ENCODE measurements around the gene PLCB4.
"Not testable (repeated sequence)": the region's sequence is repeated elsewhere in the genome, so short reads cannot be mapped to it uniquely, and the experiment has no call there.

Gene PLCB4

GRCh38 chr20:9152139-9152538 lies 83.3 kb downstream of the PLCB4 start:
- H3K36me3 ChIP-seq (ENCODE audit: control insufficient read depth, insufficient read depth, low read length); H3K27me3 ChIP-seq (ENCODE audit: control insufficient read depth, insufficient read depth, low read length); H3K27ac ChIP-seq (ENCODE audit: low read depth, low read length); H3K9ac ChIP-seq (ENCODE audit: low read length); H3K4me3 ChIP-seq (ENCODE audit: low read depth, low read length); H3K4me1 ChIP-seq (ENCODE audit: control insufficient read depth, insufficient read depth, low read length): not testable (repeated sequence)
- H3K9me3 ChIP-seq (ENCODE audit: control insufficient read depth, insufficient read depth, low read depth, low read length): peaks cover 12% of the 10 kb centered on the region

GRCh38 chr20:9154464-9155024 lies 85.7 kb downstream of the PLCB4 start:
- Histone ChIP-seq H3K9ac (ENCODE audit: low read length) (no peak overlapping the region), H3K9me3 (ENCODE audit: control insufficient read depth, insufficient read depth, low read depth, low read length) (peaks cover 12% of the 10 kb centered on the region), H3K4me3 (ENCODE audit: low read depth, low read length) (no peak overlapping the region), H3K4me1 (ENCODE audit: control insufficient read depth, insufficient read depth, low read length) (no peaks in the 10 kb centered on the region), H3K27ac (ENCODE audit: low read depth, low read length) (no peak overlapping the region), H3K27me3 (ENCODE audit: control insufficient read depth, insufficient read depth, low read length) (no peaks in the 10 kb centered on the region), H3K36me3 (ENCODE audit: control insufficient read depth, insufficient read depth, low read length) (no peaks in the 10 kb centered on the region)

- no peaks in the 10 kb centered on the region for H3K27me3 ChIP-seq (ENCODE audit: control insufficient read depth, insufficient read depth, low read length)
- H3K9me3 ChIP-seq (ENCODE audit: control insufficient read depth, insufficient read depth, low read depth, low read length): peaks cover 12% of the 10 kb centered on the region
- no peaks in the 10 kb centered on the region for H3K36me3 ChIP-seq (ENCODE audit: control insufficient read depth, insufficient read depth, low read length)
- peaks cover 12% of the 10 kb centered on the region for H3K4me1 ChIP-seq (ENCODE audit: control insufficient read depth, insufficient read depth, low read length)
- no peak overlapping the region for H3K4me3 ChIP-seq (ENCODE audit: low read depth, low read length)
- no peak overlapping the region for H3K27ac ChIP-seq (ENCODE audit: low read depth, low read length)
- no peak overlapping the region for H3K9ac ChIP-seq (ENCODE audit: low read length)
Observed at GRCh38 chr20:9156529-9157280, 87.8 kb downstream of the PLCB4 start.

- no peaks in the 10 kb centered on the region for H3K27me3 ChIP-seq (ENCODE audit: control insufficient read depth, insufficient read depth, low read length)
- H3K9me3 ChIP-seq (ENCODE audit: control insufficient read depth, insufficient read depth, low read depth, low read length): no peaks in the 10 kb centered on the region
- no peak overlapping the region for H3K4me3 ChIP-seq (ENCODE audit: low read depth, low read length)
- H3K9ac ChIP-seq (ENCODE audit: low read length): no peak overlapping the region
- H3K27ac ChIP-seq (ENCODE audit: low read depth, low read length): no peak overlapping the region
- H3K4me1 ChIP-seq (ENCODE audit: control insufficient read depth, insufficient read depth, low read length): peaks cover 12% of the 10 kb centered on the region
- H3K36me3 ChIP-seq (ENCODE audit: control insufficient read depth, insufficient read depth, low read length): no peaks in the 10 kb centered on the region
Observed at GRCh38 chr20:9160331-9160730, 91.4 kb downstream of the PLCB4 start.

GRCh38 chr20:9160757-9161156 lies 91.9 kb downstream of the PLCB4 start:
- Histone ChIP-seq H3K4me1 (ENCODE audit: control insufficient read depth, insufficient read depth, low read length) (peaks cover 12% of the 10 kb centered on the region), H3K9ac (ENCODE audit: low read length) (no peak overlapping the region), H3K27me3 (ENCODE audit: control insufficient read depth, insufficient read depth, low read length) (no peaks in the 10 kb centered on the region), H3K36me3 (ENCODE audit: control insufficient read depth, insufficient read depth, low read length) (no peaks in the 10 kb centered on the region), H3K9me3 (ENCODE audit: control insufficient read depth, insufficient read depth, low read depth, low read length) (no peaks in the 10 kb centered on the region), H3K4me3 (ENCODE audit: low read depth, low read length) (no peak overlapping the region), H3K27ac (ENCODE audit: low read depth, low read length) (no peak overlapping the region)

- Histone ChIP-seq H3K4me1 (ENCODE audit: control insufficient read depth, insufficient read depth, low read length) (peaks cover 15% of the 10 kb centered on the region), H3K4me3 (ENCODE audit: low read depth, low read length) (no peak overlapping the region), H3K27ac (ENCODE audit: low read depth, low read length) (no peak overlapping the region), H3K36me3 (ENCODE audit: control insufficient read depth, insufficient read depth, low read length) (no peaks in the 10 kb centered on the region), H3K27me3 (ENCODE audit: control insufficient read depth, insufficient read depth, low read length) (no peaks in the 10 kb centered on the region), H3K9me3 (ENCODE audit: control insufficient read depth, insufficient read depth, low read depth, low read length) (no peaks in the 10 kb centered on the region), H3K9ac (ENCODE audit: low read length) (no peak overlapping the region)
Observed at GRCh38 chr20:9161311-9161710, 92.4 kb downstream of the PLCB4 start.

- Histone ChIP-seq H3K9me3 (ENCODE audit: control insufficient read depth, insufficient read depth, low read depth, low read length) (no peaks in the 10 kb centered on the region), H3K36me3 (ENCODE audit: control insufficient read depth, insufficient read depth, low read length) (no peaks in the 10 kb centered on the region)
Observed at GRCh38 chr20:9163251-9163650, 94.4 kb downstream of the PLCB4 start.

GRCh38 chr20:9163995-9164394 lies 95.1 kb downstream of the PLCB4 start:
- Histone ChIP-seq H3K27ac (ENCODE audit: low read depth, low read length) (no peak overlapping the region), H3K27me3 (ENCODE audit: control insufficient read depth, insufficient read depth, low read length) (no peaks in the 10 kb centered on the region)

More at GRCh38 chr20:9163251-9163650, 94.4 kb downstream of the PLCB4 start:
- peaks cover 16% of the 10 kb centered on the region for H3K4me1 ChIP-seq (ENCODE audit: control insufficient read depth, insufficient read depth, low read length)
- H3K27ac ChIP-seq (ENCODE audit: low read depth, low read length): no peak overlapping the region; the same call in 1 of the 2 replicates
- no peak overlapping the region for H3K4me3 ChIP-seq (ENCODE audit: low read depth, low read length)
- no peaks in the 10 kb centered on the region for H3K27me3 ChIP-seq (ENCODE audit: control insufficient read depth, insufficient read depth, low read length)
- H3K9ac ChIP-seq (ENCODE audit: low read length): no peak overlapping the region

GRCh38 chr20:9165261-9165660 lies 96.4 kb downstream of the PLCB4 start:
- no peak overlapping the region for H3K9ac ChIP-seq (ENCODE audit: low read length)
- no peak overlapping the region for H3K27ac ChIP-seq (ENCODE audit: low read depth, low read length)
- no peak overlapping the region for H3K4me3 ChIP-seq (ENCODE audit: low read depth, low read length)
- H3K36me3 ChIP-seq (ENCODE audit: control insufficient read depth, insufficient read depth, low read length): no peaks in the 10 kb centered on the region
- H3K4me1 ChIP-seq (ENCODE audit: control insufficient read depth, insufficient read depth, low read length): peaks cover 11% of the 10 kb centered on the region
- no peaks in the 10 kb centered on the region for H3K27me3 ChIP-seq (ENCODE audit: control insufficient read depth, insufficient read depth, low read length)
- no peaks in the 10 kb centered on the region for H3K9me3 ChIP-seq (ENCODE audit: control insufficient read depth, insufficient read depth, low read depth, low read length)

More at GRCh38 chr20:9163995-9164394, 95.1 kb downstream of the PLCB4 start:
- no peaks in the 10 kb centered on the region for H3K9me3 ChIP-seq (ENCODE audit: control insufficient read depth, insufficient read depth, low read depth, low read length)
- H3K4me1 ChIP-seq (ENCODE audit: control insufficient read depth, insufficient read depth, low read length): peaks cover 16% of the 10 kb centered on the region
- H3K36me3 ChIP-seq (ENCODE audit: control insufficient read depth, insufficient read depth, low read length): no peaks in the 10 kb centered on the region
- H3K9ac ChIP-seq (ENCODE audit: low read length): no peak overlapping the region
- H3K4me3 ChIP-seq (ENCODE audit: low read depth, low read length): no peak overlapping the region

- H3K27me3 ChIP-seq (ENCODE audit: control insufficient read depth, insufficient read depth, low read length): no peaks in the 10 kb centered on the region
- no peak overlapping the region for H3K27ac ChIP-seq (ENCODE audit: low read depth, low read length)
- no peak overlapping the region for H3K9ac ChIP-seq (ENCODE audit: low read length)
- no peaks in the 10 kb centered on the region for H3K9me3 ChIP-seq (ENCODE audit: control insufficient read depth, insufficient read depth, low read depth, low read length)
- no peaks in the 10 kb centered on the region for H3K36me3 ChIP-seq (ENCODE audit: control insufficient read depth, insufficient read depth, low read length)
- H3K4me3 ChIP-seq (ENCODE audit: low read depth, low read length): no peak overlapping the region
- peaks cover 4% of the 10 kb centered on the region; the same call in 1 of the 2 replicates for H3K4me1 ChIP-seq (ENCODE audit: control insufficient read depth, insufficient read depth, low read length)
Observed at GRCh38 chr20:9166153-9166780, 97.4 kb downstream of the PLCB4 start.

GRCh38 chr20:9169409-9169808 lies 100.5 kb downstream of the PLCB4 start:
- no peaks in the 10 kb centered on the region for H3K36me3 ChIP-seq (ENCODE audit: control insufficient read depth, insufficient read depth, low read length)
- no peak overlapping the region for H3K4me3 ChIP-seq (ENCODE audit: low read depth, low read length)
- no peak overlapping the region for H3K27ac ChIP-seq (ENCODE audit: low read depth, low read length)
- peaks cover 4% of the 10 kb centered on the region; the same call in 1 of the 2 replicates for H3K4me1 ChIP-seq (ENCODE audit: control insufficient read depth, insufficient read depth, low read length)
- no peaks in the 10 kb centered on the region for H3K27me3 ChIP-seq (ENCODE audit: control insufficient read depth, insufficient read depth, low read length)
- no peak overlapping the region for H3K9ac ChIP-seq (ENCODE audit: low read length)
- no peaks in the 10 kb centered on the region for H3K9me3 ChIP-seq (ENCODE audit: control insufficient read depth, insufficient read depth, low read depth, low read length)

All from HUES6 (cell line).